Neuronal stem cell (in vitro differentiated cells): ENCODE data around the gene SLX4IP.

Experiments used
- DNase-seq: peaks from one replicate; pipeline ENCODE4 v3.0.0-alpha.2; 2013; ENCODE audit warnings: low spot score
- H2AFZ ChIP-seq: one replicate; pipeline ENCODE4 v1.6.1; 2013; ENCODE audit warnings: mild to moderate bottlenecking, low read length, inconsistent platforms
- H2AK5ac ChIP-seq: 2 replicates; pipeline ENCODE4 v1.6.1; 2013; ENCODE audit warnings: low read depth, mild to moderate bottlenecking, inconsistent platforms, low read length, moderate library complexity, mixed read lengths
- H2BK120ac ChIP-seq: 2 replicates; pipeline ENCODE4 v1.6.1; 2013; ENCODE audit warnings: low read depth, mild to moderate bottlenecking, inconsistent platforms, low read length, moderate library complexity, mixed read lengths
- H2BK12ac ChIP-seq: one replicate; pipeline ENCODE4 v1.6.1; 2013; ENCODE audit warnings: low read length, inconsistent platforms
- H2BK15ac ChIP-seq: 2 replicates; pipeline ENCODE4 v1.6.1; 2013; ENCODE audit warnings: mild to moderate bottlenecking, low read length, inconsistent platforms, mixed read lengths
- H2BK5ac ChIP-seq: one replicate; pipeline ENCODE4 v1.6.1; 2013; ENCODE audit warnings: inconsistent platforms, mild to moderate bottlenecking, low read length, moderate library complexity
- H3K14ac ChIP-seq: one replicate; pipeline ENCODE4 v1.6.1; 2013; ENCODE audit warnings: low read length, inconsistent platforms
- H3K18ac ChIP-seq: 2 replicates; pipeline ENCODE4 v1.6.1; 2013; ENCODE audit warnings: low read length, inconsistent platforms
- H3K23ac ChIP-seq: 2 replicates; pipeline ENCODE4 v1.6.1; 2013; ENCODE audit warnings: low read depth, mild to moderate bottlenecking, mixed read lengths, low read length, inconsistent platforms; ENCODE audit not compliant: poor library complexity
- H3K27ac ChIP-seq: replicated peaks from 3 replicates; pipeline ENCODE4 v1.5.1; 2013; ENCODE audit warnings: low read length, inconsistent platforms
- H3K27me3 ChIP-seq, 3 experiments: 2 replicates each; pipeline ENCODE4 v1.6.1; 2013; ENCODE audit warnings: low read length in 3 of 3, mild to moderate bottlenecking in 2 of 3, inconsistent platforms in 1 of 3, low read depth in 1 of 3, mixed read lengths in 1 of 3, moderate library complexity in 1 of 3; ENCODE audit not compliant: control insufficient read depth in 3 of 3, insufficient read depth in 3 of 3
- H3K36me3 ChIP-seq, 2 donors: replicated peaks in 1 of 2; 2 replicates each; pipeline ENCODE4 v1.6.1; 2013; ENCODE audit warnings: low read length in 2 of 2; ENCODE audit not compliant: control insufficient read depth in 2 of 2, insufficient read depth in 2 of 2
- H3K4ac ChIP-seq: 2 replicates; pipeline ENCODE4 v1.6.1; 2013; ENCODE audit warnings: inconsistent platforms, mild to moderate bottlenecking, low read length, moderate library complexity
- H3K4me1 ChIP-seq, 2 donors: 1 replicate in 1 of 2; 2 replicates in 1 of 2; pipeline ENCODE4 v1.6.1; 2013; ENCODE audit warnings: low read length in 2 of 2, low read depth in 1 of 2; ENCODE audit not compliant: control insufficient read depth in 2 of 2, insufficient read depth in 1 of 2
- H3K4me2 ChIP-seq: one replicate; pipeline ENCODE4 v1.6.1; 2013; ENCODE audit warnings: mild to moderate bottlenecking, low read length, inconsistent platforms; ENCODE audit not compliant: insufficient read depth, poor library complexity, severe bottlenecking
- H3K4me3 ChIP-seq, 2 donors: 2 replicates each; pipeline ENCODE4 v1.5.1; 2013; ENCODE audit warnings: low read length in 2 of 2, mild to moderate bottlenecking in 2 of 2, inconsistent platforms in 1 of 2, moderate library complexity in 1 of 2
- H3K79me1 ChIP-seq: one replicate; pipeline ENCODE4 v1.6.1; 2013; ENCODE audit warnings: low read depth, mild to moderate bottlenecking, inconsistent platforms, low read length, moderate library complexity
- H3K9ac ChIP-seq: one replicate; pipeline ENCODE4 v1.6.1; 2013; ENCODE audit warnings: mild to moderate bottlenecking, low read depth, low read length, inconsistent platforms; ENCODE audit not compliant: poor library complexity
- H3K9me3 ChIP-seq, 2 donors: replicated peaks in 1 of 2; 2 replicates each; pipeline versions ENCODE3 to v1.6.1; 2013; ENCODE audit warnings: low read length in 2 of 2, mild to moderate bottlenecking in 2 of 2, inconsistent platforms in 1 of 2, low read depth in 1 of 2, mixed read lengths in 1 of 2, moderate library complexity in 1 of 2; ENCODE audit not compliant: control insufficient read depth in 2 of 2, insufficient read depth in 1 of 2
- H4K8ac ChIP-seq: one replicate; pipeline ENCODE4 v1.6.1; 2013; ENCODE audit warnings: low read depth, mild to moderate bottlenecking, inconsistent platforms, low read length, moderate library complexity
- H4K91ac ChIP-seq: one replicate; pipeline ENCODE4 v1.6.1; 2013; ENCODE audit warnings: low read length, low read depth, mild to moderate bottlenecking, inconsistent platforms; ENCODE audit not compliant: poor library complexity
- WGBS, 2 donors: extraction: QIAGEN DNeasy Blood & Tissue Kit; methylation state at CpG; one replicate each; pipeline ENCODE4 v1.1.7; 2013; ENCODE audit warnings: missing lambda C conversion rate in 2 of 2, mixed read lengths in 1 of 2; ENCODE audit not compliant: insufficient read length in 2 of 2, insufficient replicate concordance in 1 of 2; ENCODE audit errors: extremely low coverage in 2 of 2; 5-methylcytosine and 5-hydroxymethylcytosine counted together

SLX4IP gene

GRCh38 chr20:10497791-10498190, 62.7 kb downstream of the SLX4IP start:
- no peak overlapping the region for H2AK5ac ChIP-seq
- no peak overlapping the region for H3K4me2 ChIP-seq
- no peak overlapping the region for H2BK5ac ChIP-seq
- H3K79me1 ChIP-seq, result no peaks in the 10 kb centered on the region
- H3K4me3 ChIP-seq, result no peak overlapping the region
- no peak overlapping the region for H4K8ac ChIP-seq
- no peak overlapping the region for H2BK120ac ChIP-seq
- H2BK15ac ChIP-seq, result no peak overlapping the region
- no peak overlapping the region for H3K18ac ChIP-seq
- H4K91ac ChIP-seq, result no peak overlapping the region
- no peak overlapping the region for H2AFZ ChIP-seq
- no peaks in the 10 kb centered on the region for H3K36me3 ChIP-seq
- no peak overlapping the region for H3K4ac ChIP-seq
- no peak overlapping the region for H3K14ac ChIP-seq
- H3K23ac ChIP-seq, result no peak overlapping the region
- no peaks in the 10 kb centered on the region for H3K27me3 ChIP-seq
- no peak overlapping the region for H3K9ac ChIP-seq
- H2BK12ac ChIP-seq, result no peak overlapping the region
- peaks cover 6 to 7% of the 10 kb centered on the region in 2 donors for H3K4me1 ChIP-seq
- no peak for DNase-seq
- H3K9me3 ChIP-seq, result peaks cover 0 to 3% of the 10 kb centered on the region in 2 donors
- H3K27ac ChIP-seq, result no peak overlapping the region

DNA sequence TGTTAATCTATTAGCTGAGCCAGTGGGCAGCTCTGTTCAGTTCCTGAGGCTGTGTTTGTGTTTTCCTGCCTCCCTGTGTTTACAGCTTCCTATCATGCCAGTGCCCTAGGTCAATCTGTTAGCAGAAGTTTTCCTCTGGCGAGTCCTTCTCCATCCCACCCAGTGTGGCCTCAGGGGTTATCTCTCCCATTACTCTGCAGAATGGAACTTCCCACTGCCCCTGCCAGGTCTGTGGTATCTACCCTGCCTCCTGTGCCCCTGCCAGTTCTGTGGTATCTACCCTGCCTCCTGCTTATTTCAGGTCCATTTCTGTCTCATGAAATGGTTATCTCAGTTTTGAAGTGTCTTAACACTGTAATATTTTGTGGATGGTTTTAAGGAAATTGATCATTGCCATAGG, 63.1 kb downstream of the SLX4IP start:
- no peaks in the 10 kb centered on the region for H3K9me3 ChIP-seq
- no peak overlapping the region for H2BK5ac ChIP-seq
- no peak overlapping the region for H4K91ac ChIP-seq
- H2BK12ac ChIP-seq, result no peak overlapping the region
- H3K36me3 ChIP-seq, result no peaks in the 10 kb centered on the region
- no peak overlapping the region for H2AK5ac ChIP-seq
- H3K4ac ChIP-seq, result no peak overlapping the region
- no peak for DNase-seq
- no peak overlapping the region for H3K14ac ChIP-seq
- peaks cover 3% of the 10 kb centered on the region for H3K79me1 ChIP-seq
- no peak overlapping the region for H2BK15ac ChIP-seq
- H3K4me2 ChIP-seq, result no peak overlapping the region
- no CpG with 5 or more reads among the region's 1 CpG for WGBS, 2 donors
- H4K8ac ChIP-seq, result no peak overlapping the region
- no peak overlapping the region for H2BK120ac ChIP-seq
- H3K27ac ChIP-seq, result no peak overlapping the region
- peaks cover 6 to 7% of the 10 kb centered on the region in 2 donors for H3K4me1 ChIP-seq
- no peak overlapping the region for H3K4me3 ChIP-seq
- peak overlapping the region; percentile 13 for H3K18ac ChIP-seq
- no peaks in the 10 kb centered on the region for H3K27me3 ChIP-seq
- H2AFZ ChIP-seq, result no peak overlapping the region
- no peak overlapping the region for H3K9ac ChIP-seq
- no peak overlapping the region for H3K23ac ChIP-seq

DNA sequence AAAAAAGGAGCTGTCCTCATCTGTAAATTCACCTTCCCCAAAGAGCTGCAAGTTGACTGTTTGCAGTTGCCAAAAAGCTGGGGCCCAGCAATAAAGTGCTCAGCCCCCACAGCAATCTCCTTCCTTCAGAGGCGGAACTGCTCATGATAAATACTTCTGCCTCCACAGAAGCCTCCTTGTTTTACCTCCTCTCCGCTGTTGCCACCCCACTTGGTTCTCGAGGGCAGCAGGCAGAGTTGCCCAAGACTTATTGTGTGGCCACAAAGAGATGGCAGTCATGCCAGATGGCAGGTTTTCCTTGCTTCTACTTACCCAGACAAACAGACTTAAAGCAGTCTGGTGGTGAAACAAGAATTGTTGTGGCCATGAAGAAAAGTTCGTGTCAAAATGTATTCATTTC, 66.3 kb downstream of the SLX4IP start:
- Histone ChIP-seq H2AFZ (no peak overlapping the region), H3K4ac (no peak overlapping the region), H3K79me1 (peaks cover 3% of the 10 kb centered on the region), H3K4me1 (peaks cover 6 to 10% of the 10 kb centered on the region in 2 donors), H3K27ac (no peak overlapping the region), H2BK12ac (no peak overlapping the region), H3K4me3 (no peak overlapping the region), H3K14ac (no peak overlapping the region), H4K8ac (no peak overlapping the region), H3K18ac (no peak overlapping the region), H4K91ac (no peak overlapping the region), H3K23ac (no peak overlapping the region), H2BK15ac (no peak overlapping the region), H3K36me3 (no peaks in the 10 kb centered on the region), H2BK5ac (no peak overlapping the region), H2AK5ac (no peak overlapping the region), H2BK120ac (no peak overlapping the region), H3K27me3 (no peaks in the 10 kb centered on the region), H3K9ac (no peak overlapping the region), H3K9me3 (no peaks in the 10 kb centered on the region), H3K4me2 (no peak overlapping the region)
- WGBS, 2 donors, result no CpG with 5 or more reads among the region's 4 CpGs
- DNase-seq, result no peak

DNA sequence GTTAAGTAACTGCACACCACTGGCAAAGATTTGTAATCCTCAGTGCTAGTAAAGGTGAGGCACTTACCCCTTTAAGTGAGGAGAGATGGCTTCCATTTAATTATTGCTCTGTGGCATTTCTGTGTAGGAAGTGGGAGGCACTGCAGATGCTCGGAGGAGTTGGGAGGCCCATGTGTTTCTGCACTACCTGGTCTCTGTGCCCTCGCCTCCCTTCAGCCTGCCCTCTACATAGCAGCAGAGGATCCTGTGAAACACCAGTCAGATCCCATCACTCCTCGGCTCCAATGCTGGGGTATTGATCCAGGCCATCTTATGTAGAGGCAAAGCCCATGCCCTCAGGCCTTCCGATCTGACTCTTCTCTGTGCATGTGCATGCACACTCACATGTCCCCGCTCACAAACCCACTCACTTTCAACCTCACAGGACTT, 67.0 kb downstream of the SLX4IP start:
- no peak overlapping the region for H3K4ac ChIP-seq
- H3K27ac ChIP-seq, result no peak overlapping the region
- H3K79me1 ChIP-seq, result peaks cover 3% of the 10 kb centered on the region
- H3K4me2 ChIP-seq, result no peak overlapping the region
- WGBS, 2 donors, result no CpG with 5 or more reads among the region's 5 CpGs
- no peak overlapping the region for H2BK120ac ChIP-seq
- H3K36me3 ChIP-seq, result no peaks in the 10 kb centered on the region
- peak overlapping the region in 1 of 2 donors; percentile 50 for H3K4me3 ChIP-seq
- H3K4me1 ChIP-seq, result peaks cover 6 to 8% of the 10 kb centered on the region in 2 donors
- no peak overlapping the region for H4K91ac ChIP-seq
- H2BK5ac ChIP-seq, result no peak overlapping the region
- no peaks in the 10 kb centered on the region for H3K9me3 ChIP-seq
- no peak overlapping the region for H2AFZ ChIP-seq
- H2BK15ac ChIP-seq, result no peak overlapping the region
- H3K23ac ChIP-seq, result no peak overlapping the region
- no peak overlapping the region for H2AK5ac ChIP-seq
- H3K14ac ChIP-seq, result no peak overlapping the region
- no peak overlapping the region for H4K8ac ChIP-seq
- H3K9ac ChIP-seq, result no peak overlapping the region
- no peak for DNase-seq
- H2BK12ac ChIP-seq, result no peak overlapping the region
- H3K27me3 ChIP-seq, result no peaks in the 10 kb centered on the region
- H3K18ac ChIP-seq, result peak overlapping the region; percentile 83
